HL-60 (cell line): ENCODE data around the gene MYBL2.
"Not testable (repeated sequence)": the region's sequence is repeated elsewhere in the genome, so short reads cannot be mapped to it uniquely, and the experiment has no call there.

Experiments used
- DNase-seq, 2 experiments: peaks; one replicate each; pipeline ENCODE4 v3.0.0-alpha.2; 2010 to 2020; ENCODE audit warnings: low read depth in 1 of 2, low spot score in 1 of 2
- H3K27ac ChIP-seq: fragments of 250-450 bp; sonication (Bioruptor Pico); replicated peaks from 2 replicates; pipeline ENCODE4 v1.5.1; 2020; ENCODE audit warnings: mild to moderate bottlenecking, moderate library complexity
- H3K27me3 ChIP-seq: fragments of 250-450 bp; sonication (Bioruptor Pico); 2 replicates; pipeline ENCODE4 v1.5.1; 2021; ENCODE audit warnings: mild to moderate bottlenecking, moderate library complexity; ENCODE audit not compliant: insufficient read depth, poor library complexity, severe bottlenecking
- H3K4me3 ChIP-seq: replicated peaks from 2 replicates; pipeline ENCODE4 v1.5.1; 2011; ENCODE audit warnings: mild to moderate bottlenecking, control low read depth, low read length; ENCODE audit not compliant: insufficient read depth
- GABPA ChIP-seq: IDR thresholded peaks from 2 replicates; pipeline ENCODE4 v1.6.1; 2012; ENCODE audit warnings: low read depth
- POLR2AphosphoS5 ChIP-seq: IDR thresholded peaks from 2 replicates; pipeline ENCODE4 v1.6.1; 2012; ENCODE audit warnings: low read depth
- REST ChIP-seq: IDR thresholded peaks from 2 replicates; pipeline ENCODE4 v1.6.1; 2012; ENCODE audit warnings: low read depth; ENCODE audit not compliant: insufficient replicate concordance
- SPI1 ChIP-seq: IDR thresholded peaks from 2 replicates; pipeline ENCODE4 v1.6.1; 2012; ENCODE audit warnings: low read depth, mild to moderate bottlenecking, borderline replicate concordance
- TF ChIP-seq, protein P1 (sequence below): IDR thresholded peaks from one replicate; pipeline ENCODE4 v1.5.1; 2011; ENCODE audit warnings: low read length, control low read depth, inconsistent platforms; ENCODE audit not compliant: insufficient read depth

The MYBL2 gene

GRCh38 chr20:43755851-43756250 lies 88.9 kb downstream of the MYBL2 start:
- Histone ChIP-seq H3K27me3 (no peaks in the 10 kb centered on the region), H3K4me3 (no peak overlapping the region), H3K27ac (no peak overlapping the region)
- DNase-seq, result no peak
- no peak for TF ChIP-seq GABPA
- no peak for TF ChIP-seq POLR2AphosphoS5
- TF ChIP-seq, protein P1, sequence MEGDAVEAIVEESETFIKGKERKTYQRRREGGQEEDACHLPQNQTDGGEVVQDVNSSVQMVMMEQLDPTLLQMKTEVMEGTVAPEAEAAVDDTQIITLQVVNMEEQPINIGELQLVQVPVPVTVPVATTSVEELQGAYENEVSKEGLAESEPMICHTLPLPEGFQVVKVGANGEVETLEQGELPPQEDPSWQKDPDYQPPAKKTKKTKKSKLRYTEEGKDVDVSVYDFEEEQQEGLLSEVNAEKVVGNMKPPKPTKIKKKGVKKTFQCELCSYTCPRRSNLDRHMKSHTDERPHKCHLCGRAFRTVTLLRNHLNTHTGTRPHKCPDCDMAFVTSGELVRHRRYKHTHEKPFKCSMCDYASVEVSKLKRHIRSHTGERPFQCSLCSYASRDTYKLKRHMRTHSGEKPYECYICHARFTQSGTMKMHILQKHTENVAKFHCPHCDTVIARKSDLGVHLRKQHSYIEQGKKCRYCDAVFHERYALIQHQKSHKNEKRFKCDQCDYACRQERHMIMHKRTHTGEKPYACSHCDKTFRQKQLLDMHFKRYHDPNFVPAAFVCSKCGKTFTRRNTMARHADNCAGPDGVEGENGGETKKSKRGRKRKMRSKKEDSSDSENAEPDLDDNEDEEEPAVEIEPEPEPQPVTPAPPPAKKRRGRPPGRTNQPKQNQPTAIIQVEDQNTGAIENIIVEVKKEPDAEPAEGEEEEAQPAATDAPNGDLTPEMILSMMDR, result no peak
- no peak for TF ChIP-seq REST
- TF ChIP-seq SPI1, result no peak

GRCh38 chr20:43757888-43758287 lies 91.0 kb downstream of the MYBL2 start:
- H3K4me3 ChIP-seq, DNase-seq, H3K27ac ChIP-seq, H3K27me3 ChIP-seq: not testable (repeated sequence)

DNA sequence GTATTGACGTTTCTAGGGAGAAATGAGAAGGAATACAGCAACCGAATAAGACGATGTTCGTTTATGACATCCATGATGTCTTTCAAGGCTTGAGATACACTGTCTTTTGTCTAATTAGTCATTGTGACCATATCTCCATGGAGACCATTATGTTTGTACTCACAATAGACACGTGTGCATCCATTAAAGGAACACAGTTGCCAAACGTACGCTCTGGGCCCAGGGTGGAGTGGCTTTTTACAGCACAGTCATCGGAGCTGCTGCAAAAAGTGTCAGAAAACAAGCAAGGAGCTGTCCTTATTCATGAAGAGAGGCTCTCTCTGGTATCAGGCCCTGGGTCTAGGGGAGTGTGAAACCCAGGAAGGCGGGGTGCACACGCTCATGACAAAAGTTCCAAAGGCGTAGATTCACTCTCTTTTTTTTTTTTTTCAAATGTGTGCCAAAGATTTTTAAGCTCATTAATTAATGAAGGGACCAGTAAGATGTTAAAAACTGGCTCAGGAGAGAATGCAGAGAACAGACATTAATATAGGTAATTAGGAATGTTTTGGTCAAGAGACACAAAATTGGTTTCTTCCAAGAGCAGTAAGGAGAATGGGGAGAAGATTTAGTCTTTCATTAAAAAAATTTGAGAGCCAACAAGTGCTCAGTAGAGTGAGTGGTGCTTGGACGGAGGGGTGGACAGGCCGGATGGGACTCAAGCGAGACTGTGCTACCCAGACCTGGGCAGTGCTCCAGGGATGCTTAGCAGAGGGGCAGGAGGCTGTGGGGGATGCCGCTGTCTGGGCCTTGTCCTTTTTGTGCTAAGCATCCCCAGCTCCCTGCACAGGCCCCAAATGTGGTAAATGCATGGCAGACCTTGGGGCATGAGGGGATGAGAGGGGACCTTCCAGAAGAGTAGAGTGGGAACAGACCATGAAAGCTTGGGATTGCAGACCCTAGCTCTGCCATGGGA lies 94.7 kb downstream of the MYBL2 start:
- Histone ChIP-seq H3K27ac (no peak overlapping the region), H3K4me3 (no peak overlapping the region), H3K27me3 (no peaks in the 10 kb centered on the region)
- TF ChIP-seq, protein P1, result no peak
- TF ChIP-seq SPI1 (no peak), POLR2AphosphoS5 (no peak), GABPA (no peak), REST (no peak)
- no peak for DNase-seq

DNA sequence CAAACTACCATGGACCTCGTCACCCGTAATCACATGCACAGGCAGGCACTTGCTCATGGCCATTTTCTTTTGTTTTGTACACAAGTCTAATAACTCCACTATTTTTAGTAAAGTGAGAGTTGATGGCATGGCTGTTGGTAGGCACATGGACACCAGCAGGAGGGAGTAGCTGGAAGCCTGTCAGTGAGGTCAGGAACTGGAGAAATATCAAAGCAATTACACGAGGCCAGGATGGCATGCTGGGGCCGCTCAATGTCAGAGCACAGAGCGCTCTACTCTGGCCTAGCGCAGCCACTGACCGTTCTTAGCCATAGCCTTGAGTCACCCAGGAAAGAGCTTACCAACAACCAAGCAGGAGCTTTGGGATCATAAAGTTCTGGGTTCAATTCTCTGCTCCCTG lies 96.0 kb downstream of the MYBL2 start:
- Histone ChIP-seq H3K4me3 (no peak overlapping the region), H3K27me3 (no peaks in the 10 kb centered on the region), H3K27ac (no peak overlapping the region)
- TF ChIP-seq SPI1 (no peak), REST (no peak), GABPA (no peak), POLR2AphosphoS5 (no peak)
- TF ChIP-seq, protein P1, result no peak
- no peak for DNase-seq
